Measurements from ENCODE around the gene DHX35.
"Not testable (repeated sequence)": the region's sequence is repeated elsewhere in the genome, so short reads cannot be mapped to it uniquely, and the experiment has no call there.

DHX35 gene

GRCh38 chr20:38982291-38982690 lies 20.1 kb downstream of the DHX35 start:
- no peak for DNase-seq

GRCh38 chr20:38985060-38985459 lies 22.9 kb downstream of the DHX35 start:
- DNase-seq: no peak

- DNase-seq: no peak
Measured at GRCh38 chr20:38985603-38986170, 23.5 kb downstream of the DHX35 start.

GRCh38 chr20:38986663-38987062 lies 24.5 kb downstream of the DHX35 start:
- DNase-seq: no peak

GRCh38 chr20:38987777-38988176 lies 25.6 kb downstream of the DHX35 start:
- no peak for DNase-seq

- DNase-seq: no peak
Measured at GRCh38 chr20:38990728-38991127, 28.6 kb downstream of the DHX35 start.

- no peak for DNase-seq
Measured at GRCh38 chr20:38991814-38992704, 29.9 kb downstream of the DHX35 start.

- DNase-seq: no peak
Measured at GRCh38 chr20:38995536-38996044, 33.4 kb downstream of the DHX35 start.

GRCh38 chr20:38996866-38997265 lies 34.7 kb downstream of the DHX35 start:
- not testable (repeated sequence) for DNase-seq

GRCh38 chr20:38997622-38998021 lies 35.5 kb downstream of the DHX35 start:
- DNase-seq: peak in 1 of 5 donors; percentile 45

- no peak for DNase-seq
Measured at GRCh38 chr20:38999217-38999616, 37.1 kb downstream of the DHX35 start.

- no peak for DNase-seq
Measured at GRCh38 chr20:38999965-39000910, 38.1 kb downstream of the DHX35 start.

GRCh38 chr20:39004508-39004907 lies 42.4 kb downstream of the DHX35 start:
- DNase-seq: peak in 2 of 5 donors; percentile 30 to 37

GRCh38 chr20:39009348-39009747 lies 47.2 kb downstream of the DHX35 start:
- no peak for DNase-seq

GRCh38 chr20:39010496-39010895 lies 48.4 kb downstream of the DHX35 start:
- no peak for DNase-seq

- DNase-seq: no peak
Measured at GRCh38 chr20:39013662-39014109, 51.5 kb downstream of the DHX35 start.

- no peak for DNase-seq
Measured at GRCh38 chr20:39016041-39016440, 53.9 kb downstream of the DHX35 start.

GRCh38 chr20:39016506-39016905 lies 54.4 kb downstream of the DHX35 start:
- DNase-seq: no peak

GRCh38 chr20:39019027-39019426 lies 56.9 kb downstream of the DHX35 start:
- no peak for DNase-seq

GRCh38 chr20:39019805-39020325 lies 57.7 kb downstream of the DHX35 start:
- peak in 1 of 5 donors; percentile 44 for DNase-seq

GRCh38 chr20:39021748-39022147 lies 59.6 kb downstream of the DHX35 start:
- peak in 1 of 5 donors; percentile 75 for DNase-seq

GRCh38 chr20:39025883-39026282 lies 63.7 kb downstream of the DHX35 start:
- DNase-seq: peak in 1 of 5 donors; percentile 67
